Transverse colon (tissue), 3 donors: ENCODE results near the gene CANT1.

Source experiments
- POLR2A ChIP-seq: fragments of 450-650 bp; IDR thresholded peaks from one replicate; pipeline ENCODE4 v1.6.1; 2016; ENCODE audit warnings: antibody characterized with exemption, mild to moderate bottlenecking, moderate library complexity
- TF ChIP-seq, protein P1 (sequence below), 5 experiments: fragments of 200-600 bp in 3 of 5; fragments of 450-650 bp in 2 of 5; sonication (generic) in 3 of 5; IDR thresholded peaks; 1 replicate in 2 of 5; 2 replicates in 3 of 5; pipeline ENCODE4 v1.5.1; 2016 to 2017; ENCODE audit warnings: antibody characterized with exemption in 5 of 5, inconsistent platforms in 3 of 5, mild to moderate bottlenecking in 2 of 5, moderate library complexity in 1 of 5

DNA sequence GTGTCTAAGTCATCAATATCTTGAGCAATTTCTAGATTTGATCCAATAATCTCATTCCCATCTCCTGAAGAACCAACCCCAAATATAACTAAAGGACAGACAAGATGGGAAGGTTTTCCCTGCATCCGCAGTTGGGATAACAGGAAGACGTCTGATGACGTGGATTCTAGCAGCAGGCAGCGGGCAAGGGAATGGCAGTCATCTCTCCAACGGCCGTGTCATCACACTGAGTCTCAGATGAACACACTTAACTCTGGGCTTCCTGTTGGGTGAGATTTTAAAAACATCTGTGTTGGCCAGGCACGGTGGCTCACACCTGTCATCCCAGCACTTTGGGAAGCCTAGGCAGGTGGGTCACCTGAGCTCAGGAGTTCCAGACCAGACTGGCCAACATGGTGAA is 63.4 kb downstream of the CANT1 start:
- TF ChIP-seq, protein P1, sequence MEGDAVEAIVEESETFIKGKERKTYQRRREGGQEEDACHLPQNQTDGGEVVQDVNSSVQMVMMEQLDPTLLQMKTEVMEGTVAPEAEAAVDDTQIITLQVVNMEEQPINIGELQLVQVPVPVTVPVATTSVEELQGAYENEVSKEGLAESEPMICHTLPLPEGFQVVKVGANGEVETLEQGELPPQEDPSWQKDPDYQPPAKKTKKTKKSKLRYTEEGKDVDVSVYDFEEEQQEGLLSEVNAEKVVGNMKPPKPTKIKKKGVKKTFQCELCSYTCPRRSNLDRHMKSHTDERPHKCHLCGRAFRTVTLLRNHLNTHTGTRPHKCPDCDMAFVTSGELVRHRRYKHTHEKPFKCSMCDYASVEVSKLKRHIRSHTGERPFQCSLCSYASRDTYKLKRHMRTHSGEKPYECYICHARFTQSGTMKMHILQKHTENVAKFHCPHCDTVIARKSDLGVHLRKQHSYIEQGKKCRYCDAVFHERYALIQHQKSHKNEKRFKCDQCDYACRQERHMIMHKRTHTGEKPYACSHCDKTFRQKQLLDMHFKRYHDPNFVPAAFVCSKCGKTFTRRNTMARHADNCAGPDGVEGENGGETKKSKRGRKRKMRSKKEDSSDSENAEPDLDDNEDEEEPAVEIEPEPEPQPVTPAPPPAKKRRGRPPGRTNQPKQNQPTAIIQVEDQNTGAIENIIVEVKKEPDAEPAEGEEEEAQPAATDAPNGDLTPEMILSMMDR (IDR thresholded peaks at IDR 0.05) = no peak
- TF ChIP-seq POLR2A = no peak
